ENCODE results near the gene DNAJB9.
A peak's percentile ranks its signal among the peaks of the same experiment; 100 is the strongest.

The DNAJB9 gene

GRCh38 chr7:108525327-108525984 is 44.2 kb upstream of the DNAJB9 start:
- POLR2A ChIA-PET, result interaction anchor here (0.6 to 2.9 kb wide), 10 partner anchors 19 to 781 kb away, joined by 3 to 42 read pairs (median 4); partner anchors contain the start of genes CBLL1, DNAJB9, NRCAM and THAP5
- H3K36me3 ChIP-seq (ENCODE audit: control insufficient read depth in 2 of 2, insufficient read depth in 1 of 2, low read length in 2 of 2), result no peaks in the 10 kb centered on the region
- no peak for TF ChIP-seq RBAK (tag by site-specific recombination; IDR thresholded peaks at IDR 0.05)
- peak; percentile 36 for TF ChIP-seq ZBTB17 (tag by site-specific recombination; IDR thresholded peaks at IDR 0.05)
- peak; percentile 17; the same call in 1 of the 2 replicates for TF ChIP-seq GLIS1 (tag by site-specific recombination; IDR thresholded peaks at IDR 0.05)
- peak; percentile 21; the same call in 1 of the 2 replicates for TF ChIP-seq ZSCAN30 (tag by site-specific recombination; IDR thresholded peaks at IDR 0.05)
- no peak for TF ChIP-seq KLF16 (tag by site-specific recombination; IDR thresholded peaks at IDR 0.05)
- TF ChIP-seq ZNF366 (tag by site-specific recombination; conservative IDR thresholded peaks at IDR 0.05), result peak; percentile 66
- TF ChIP-seq ZNF37A (tag by site-specific recombination; IDR thresholded peaks at IDR 0.05), result no peak
- TF ChIP-seq, protein P1, sequence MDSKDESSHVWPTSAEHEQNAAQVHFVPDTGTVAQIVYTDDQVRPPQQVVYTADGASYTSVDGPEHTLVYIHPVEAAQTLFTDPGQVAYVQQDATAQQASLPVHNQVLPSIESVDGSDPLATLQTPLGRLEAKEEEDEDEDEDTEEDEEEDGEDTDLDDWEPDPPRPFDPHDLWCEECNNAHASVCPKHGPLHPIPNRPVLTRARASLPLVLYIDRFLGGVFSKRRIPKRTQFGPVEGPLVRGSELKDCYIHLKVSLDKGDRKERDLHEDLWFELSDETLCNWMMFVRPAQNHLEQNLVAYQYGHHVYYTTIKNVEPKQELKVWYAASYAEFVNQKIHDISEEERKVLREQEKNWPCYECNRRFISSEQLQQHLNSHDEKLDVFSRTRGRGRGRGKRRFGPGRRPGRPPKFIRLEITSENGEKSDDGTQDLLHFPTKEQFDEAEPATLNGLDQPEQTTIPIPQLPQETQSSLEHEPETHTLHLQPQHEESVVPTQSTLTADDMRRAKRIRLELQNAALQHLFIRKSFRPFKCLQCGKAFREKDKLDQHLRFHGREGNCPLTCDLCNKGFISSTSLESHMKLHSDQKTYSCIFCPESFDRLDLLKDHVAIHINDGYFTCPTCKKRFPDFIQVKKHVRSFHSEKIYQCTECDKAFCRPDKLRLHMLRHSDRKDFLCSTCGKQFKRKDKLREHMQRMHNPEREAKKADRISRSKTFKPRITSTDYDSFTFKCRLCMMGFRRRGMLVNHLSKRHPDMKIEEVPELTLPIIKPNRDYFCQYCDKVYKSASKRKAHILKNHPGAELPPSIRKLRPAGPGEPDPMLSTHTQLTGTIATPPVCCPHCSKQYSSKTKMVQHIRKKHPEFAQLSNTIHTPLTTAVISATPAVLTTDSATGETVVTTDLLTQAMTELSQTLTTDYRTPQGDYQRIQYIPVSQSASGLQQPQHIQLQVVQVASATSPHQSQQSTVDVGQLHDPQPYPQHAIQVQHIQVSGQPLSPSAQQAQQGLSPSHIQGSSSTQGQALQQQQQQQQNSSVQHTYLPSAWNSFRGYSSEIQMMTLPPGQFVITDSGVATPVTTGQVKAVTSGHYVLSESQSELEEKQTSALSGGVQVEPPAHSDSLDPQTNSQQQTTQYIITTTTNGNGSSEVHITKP (tag by site-specific recombination; IDR thresholded peaks at IDR 0.05), result 0 out of 2 replicates have a peak, but pooled peaks have one; percentile 9
- TF ChIP-seq PATZ1 (tag by site-specific recombination; IDR thresholded peaks at IDR 0.05), result peak; percentile 72; the same call in 1 of the 2 replicates
- peak; percentile 97 for TF ChIP-seq MZF1 (tag by site-specific recombination; IDR thresholded peaks at IDR 0.05; ENCODE audit: borderline replicate concordance)
- no peak for TF ChIP-seq ZBTB21 (tag by site-specific recombination; IDR thresholded peaks at IDR 0.05)
- peak; percentile 80 for TF ChIP-seq GLIS2 (tag by site-specific recombination; IDR thresholded peaks at IDR 0.05)
- TF ChIP-seq WT1 (tag by site-specific recombination; IDR thresholded peaks at IDR 0.05), result no peak; the same call in 1 of the 2 replicates
- TF ChIP-seq ZNF660 (tag by site-specific recombination; IDR thresholded peaks at IDR 0.05), result 0 out of 2 replicates have a peak, but pooled peaks have one; percentile 33
- peak; percentile 60; the same call in 1 of the 2 replicates for TF ChIP-seq ZNF501 (tag by site-specific recombination; IDR thresholded peaks at IDR 0.05)
- no peak; the same call in 1 of the 2 replicates for TF ChIP-seq HIC1 (tag by site-specific recombination; IDR thresholded peaks at IDR 0.05)
- TF ChIP-seq ZNF792 (tag by site-specific recombination; IDR thresholded peaks at IDR 0.05), result no peak
- TF ChIP-seq ZSCAN5A (tag by site-specific recombination; IDR thresholded peaks at IDR 0.05), result no peak
- no peak; the same call in 1 of the 2 replicates for TF ChIP-seq REST (tag by site-specific recombination; IDR thresholded peaks at IDR 0.05)
- TF ChIP-seq ZNF558 (tag by site-specific recombination; IDR thresholded peaks at IDR 0.05), result no peak
- no peak for TF ChIP-seq SP7 (tag by site-specific recombination; IDR thresholded peaks at IDR 0.05)
- peak; percentile 12; the same call in 1 of the 2 replicates for TF ChIP-seq BCL11A (tag by site-specific recombination; IDR thresholded peaks at IDR 0.05; ENCODE audit: low read depth)
- TF ChIP-seq ZNF169 (tag by site-specific recombination; IDR thresholded peaks at IDR 0.05), result no peak

More at GRCh38 chr7:108525327-108525984, 44.2 kb upstream of the DNAJB9 start:
- H3K4me3 ChIP-seq (ENCODE audit: low read depth, low read length), result peak overlapping the region; percentile 96
- CTCF ChIA-PET, result interaction anchor here (0.7 to 0.8 kb wide), 2 partner anchors 69 to 72 kb away, joined by 3 read pairs; partner anchors contain the start of gene NRCAM
- no peaks in the 10 kb centered on the region for H3K9me3 ChIP-seq (ENCODE audit: control insufficient read depth, insufficient read depth, low read depth, low read length)
- peaks cover 2% of the 10 kb centered on the region; the same call in 1 of the 2 replicates for H3K4me1 ChIP-seq (ENCODE audit: control insufficient read depth, insufficient read depth, low read length)
- H3K27ac ChIP-seq (ENCODE audit: extremely low read depth, low read depth, low read length), result peak overlapping the region; percentile 62
